NOMO-1 treated with dmso at 0.1 percent for 144 hours (cell line): ENCODE results near the gene MSS51.

Source experiments
- DNase-seq: peaks from one replicate; lab custom pipeline; 2025; ENCODE audit not compliant: unreplicated experiment; lab: John Stamatoyannopoulos, UW

MSS51 gene

GRCh38 chr10:73433538-73433867, at the start of gene MSS51:
Gene MSS51 (minus strand): TSS chr10:73433561. CDS start chr10:73428284, 5,277 bp downstream.
- DNase-seq: no peak

GRCh38 chr10:73480158-73480557, 46.8 kb upstream of the MSS51 start:
- no peak for DNase-seq

GRCh38 chr10:73478636-73479035, 45.3 kb upstream of the MSS51 start:
- DNase-seq: no peak

- DNase-seq: no peak
Observed at GRCh38 chr10:73471226-73471625, 37.9 kb upstream of the MSS51 start.

GRCh38 chr10:73469579-73469978, 36.2 kb upstream of the MSS51 start:
- DNase-seq: no peak

GRCh38 chr10:73467206-73467605, 33.8 kb upstream of the MSS51 start:
- DNase-seq: no peak

- DNase-seq: no peak
Observed at GRCh38 chr10:73465978-73466726, 32.8 kb upstream of the MSS51 start.

- no peak for DNase-seq
Observed at GRCh38 chr10:73460897-73461296, 27.5 kb upstream of the MSS51 start.

GRCh38 chr10:73459683-73460314, 26.4 kb upstream of the MSS51 start:
- DNase-seq: no peak

GRCh38 chr10:73456187-73456890, 23.0 kb upstream of the MSS51 start:
- DNase-seq: no peak

- DNase-seq: no peak
Observed at GRCh38 chr10:73449113-73449512, 15.8 kb upstream of the MSS51 start.

GRCh38 chr10:73448384-73448783, 15.0 kb upstream of the MSS51 start:
- no peak for DNase-seq

GRCh38 chr10:73446926-73447325, 13.6 kb upstream of the MSS51 start:
- DNase-seq: no peak

- no peak for DNase-seq
Observed at GRCh38 chr10:73444457-73444856, 11.1 kb upstream of the MSS51 start.

- no peak for DNase-seq
Observed at GRCh38 chr10:73439605-73440312, 6.4 kb upstream of the MSS51 start.

GRCh38 chr10:73439055-73439454, 5.7 kb upstream of the MSS51 start:
- DNase-seq: no peak

GRCh38 chr10:73432646-73433537, 469 bp downstream of the MSS51 start:
- no peak for DNase-seq

GRCh38 chr10:73426318-73426717, 7.0 kb downstream of the MSS51 start:
- no peak for DNase-seq

- no peak for DNase-seq
Observed at GRCh38 chr10:73424478-73424877, 8.9 kb downstream of the MSS51 start.

GRCh38 chr10:73423309-73423708, 10.1 kb downstream of the MSS51 start:
- no peak for DNase-seq

- no peak for DNase-seq
Observed at GRCh38 chr10:73416571-73416970, 16.8 kb downstream of the MSS51 start.
